Hematopoietic multipotent progenitor cell treated with erythropoietin and hydrocortisone succinate and interleukin-3 and kit ligand, for 8 days (in vitro differentiated cells): Measurements from ENCODE around the gene RAD51B.
A peak's percentile ranks its signal among the peaks of the same experiment; 100 is the strongest.

Experiments
- DNase-seq: peaks from one replicate; pipeline ENCODE4 v3.0.0-alpha.2; 2015

The RAD51B gene

GRCh38 chr14:68241862-68242487 is 422.4 kb downstream of the RAD51B start:
- no peak for DNase-seq

- DNase-seq, result no peak
Observed at GRCh38 chr14:68243450-68244010, 424.0 kb downstream of the RAD51B start.

GRCh38 chr14:68244262-68244980 is 424.8 kb downstream of the RAD51B start:
- peak; percentile 40 for DNase-seq

GRCh38 chr14:68245146-68246073 is 425.8 kb downstream of the RAD51B start:
- DNase-seq, result peak; percentile 75

- DNase-seq, result peak; percentile 13
Observed at GRCh38 chr14:68246074-68246785, 426.7 kb downstream of the RAD51B start.

- peak; percentile 47 for DNase-seq
Observed at GRCh38 chr14:68246786-68247105, 427.2 kb downstream of the RAD51B start.

GRCh38 chr14:68247274-68247673 is 427.7 kb downstream of the RAD51B start:
- DNase-seq, result no peak

- no peak for DNase-seq
Observed at GRCh38 chr14:68247676-68248268, 428.2 kb downstream of the RAD51B start.

- peak; percentile 74 for DNase-seq
Observed at GRCh38 chr14:68248481-68249255, 429.1 kb downstream of the RAD51B start.

GRCh38 chr14:68249661-68250451 is 430.3 kb downstream of the RAD51B start:
- no peak for DNase-seq

GRCh38 chr14:68250927-68251768 is 431.6 kb downstream of the RAD51B start:
- no peak for DNase-seq

- DNase-seq, result no peak
Observed at GRCh38 chr14:68251769-68252100, 432.2 kb downstream of the RAD51B start.

GRCh38 chr14:68253160-68253780 is 433.7 kb downstream of the RAD51B start:
- DNase-seq, result no peak

GRCh38 chr14:68253878-68254528 is 434.4 kb downstream of the RAD51B start:
- no peak for DNase-seq

GRCh38 chr14:68254669-68255527 is 435.3 kb downstream of the RAD51B start:
- DNase-seq, result no peak

- no peak for DNase-seq
Observed at GRCh38 chr14:68255693-68256178, 436.2 kb downstream of the RAD51B start.

GRCh38 chr14:68257969-68258368 is 438.4 kb downstream of the RAD51B start:
- no peak for DNase-seq
